Astrocyte (in vitro differentiated cells and primary cell): ENCODE data around the gene NRGN. TPM values are rescaled to one million over a fixed set of nuclear protein-coding genes. Genes with fewer than 3 reads are reported as not detected.

Experiments
- DNase-seq: peaks from one replicate; pipeline ENCODE4 v3.0.0-alpha.2; 2010; ENCODE audit warnings: low read depth
- FAIRE-seq: peaks from 2 replicates; lab custom pipeline; 2011; peaks lifted over from hg19 to GRCh38; lab: Jason Lieb, UNC
- H2AFZ ChIP-seq: 2 replicates; pipeline ENCODE4 v1.6.0; 2012; ENCODE audit warnings: low read depth, low read length, inconsistent platforms
- H3K27ac ChIP-seq: 2 replicates; pipeline ENCODE4 v1.5.1; 2011; ENCODE audit warnings: low read depth, low read length, inconsistent platforms
- H3K27me3 ChIP-seq: 2 replicates; pipeline ENCODE4 v1.6.0; 2011; ENCODE audit warnings: low read length, inconsistent platforms; ENCODE audit not compliant: insufficient read depth
- H3K36me3 ChIP-seq: 2 replicates; pipeline ENCODE4 v1.5.1; 2011; ENCODE audit warnings: low read length, inconsistent platforms; ENCODE audit not compliant: insufficient read depth
- H3K4me1 ChIP-seq: 2 replicates; pipeline ENCODE4 v1.5.1; 2011; ENCODE audit warnings: low read length, inconsistent platforms; ENCODE audit not compliant: insufficient read depth
- H3K4me2 ChIP-seq: 2 replicates; pipeline ENCODE4 v1.6.0; 2012; ENCODE audit warnings: low read length, inconsistent platforms
- H3K4me3 ChIP-seq: 2 replicates; pipeline ENCODE4 v1.5.1; 2011; ENCODE audit warnings: low read depth, mild to moderate bottlenecking, low read length, inconsistent platforms; ENCODE audit not compliant: insufficient read depth
- H3K79me2 ChIP-seq: 2 replicates; pipeline ENCODE4 v1.6.0; 2012; ENCODE audit warnings: mild to moderate bottlenecking, low read length, inconsistent platforms; ENCODE audit not compliant: insufficient read depth
- H3K9ac ChIP-seq: 2 replicates; pipeline ENCODE4 v1.6.0; 2012; ENCODE audit warnings: mild to moderate bottlenecking, low read length, inconsistent platforms
- H3K9me3 ChIP-seq: 2 replicates; pipeline ENCODE4 v1.5.1; 2012; ENCODE audit warnings: low read depth, mild to moderate bottlenecking, low read length, inconsistent platforms; ENCODE audit not compliant: insufficient read depth
- H4K20me1 ChIP-seq: 2 replicates; pipeline ENCODE4 v1.6.0; 2012; ENCODE audit warnings: low read length, inconsistent platforms; ENCODE audit not compliant: insufficient read depth
- H3K27ac Mint-ChIP-seq: one replicate; pipeline ENCODE4 v1.8.0; 2021; ENCODE audit warnings: mild to moderate bottlenecking, mixed read lengths; ENCODE audit not compliant: unreplicated experiment
- H3K27me3 Mint-ChIP-seq: one replicate; pipeline ENCODE4 v1.8.0; 2021; ENCODE audit warnings: low read depth, mixed read lengths; ENCODE audit not compliant: unreplicated experiment
- H3K36me3 Mint-ChIP-seq: one replicate; pipeline ENCODE4 v1.8.0; 2021; ENCODE audit warnings: low read depth, mixed read lengths; ENCODE audit not compliant: unreplicated experiment
- H3K4me1 Mint-ChIP-seq: one replicate; pipeline ENCODE4 v1.8.0; 2021; ENCODE audit warnings: low read depth, mixed read lengths; ENCODE audit not compliant: unreplicated experiment
- H3K4me3 Mint-ChIP-seq: one replicate; pipeline ENCODE4 v1.8.0; 2021; ENCODE audit warnings: mild to moderate bottlenecking, moderate library complexity, mixed read lengths; ENCODE audit not compliant: unreplicated experiment
- H3K9me3 Mint-ChIP-seq: one replicate; pipeline ENCODE4 v1.8.0; 2021; ENCODE audit warnings: mild to moderate bottlenecking, mixed read lengths; ENCODE audit not compliant: unreplicated experiment
- EZH2 ChIP-seq: IDR thresholded peaks from 2 replicates; pipeline ENCODE4 v1.6.1; 2012; ENCODE audit warnings: mild to moderate bottlenecking, low read length, inconsistent platforms; ENCODE audit not compliant: insufficient read depth
- total RNA-seq: library from RNA; stranded (reverse); gene quantifications from 2 replicates; pipeline ENCODE4 v1.2.1, GENCODE V29; 2021
- TF ChIP-seq, protein P1 (sequence below): IDR thresholded peaks from 2 replicates; pipeline ENCODE4 v1.5.1; 2011; ENCODE audit warnings: low read depth, mild to moderate bottlenecking, inconsistent platforms, low read length, moderate library complexity; ENCODE audit not compliant: insufficient read depth

NRGN gene
- total RNA-seq, 1 donor from 2014 or later = 1.7 TPM

DNA sequence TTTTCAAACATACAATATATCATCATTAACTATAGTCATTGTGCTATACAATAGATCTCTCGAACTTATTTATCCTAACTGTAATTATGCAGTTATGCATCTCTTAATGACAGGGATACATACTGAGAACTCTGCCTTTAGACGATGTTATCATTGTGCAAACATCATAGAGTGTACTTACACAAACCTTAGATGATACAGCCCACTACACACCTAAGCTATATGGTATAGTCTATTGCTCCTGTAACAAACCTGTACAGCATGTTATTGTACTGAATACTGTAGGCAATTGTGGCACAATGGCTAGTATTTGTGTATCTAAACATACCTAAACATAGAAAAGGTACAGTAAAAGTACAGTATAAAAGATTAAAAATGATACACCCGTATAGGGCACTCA, 27.4 kb upstream of the NRGN start:
- no peaks in the 10 kb centered on the region for H3K27me3 ChIP-seq
- H3K9ac ChIP-seq = no peak overlapping the region
- H3K27ac Mint-ChIP-seq = no peak overlapping the region

GRCh38 chr11:124716591-124716990, 23.2 kb upstream of the NRGN start:
- Histone ChIP-seq H3K9me3 (no peaks in the 10 kb centered on the region), H3K79me2 (no peaks in the 10 kb centered on the region), H3K4me2 (peak overlapping the region; percentile 44), H2AFZ (no peak overlapping the region), H3K4me3 (no peak overlapping the region), H4K20me1 (no peaks in the 10 kb centered on the region), H3K27me3 (peaks cover 20% of the 10 kb centered on the region), H3K27ac (no peak overlapping the region), H3K4me1 (peaks cover 16% of the 10 kb centered on the region), H3K36me3 (no peaks in the 10 kb centered on the region), H3K9ac (no peak overlapping the region)
- FAIRE-seq (no peak), DNase-seq (peak; percentile 44)
- peaks cover 2% of the 10 kb centered on the region for H3K36me3 Mint-ChIP-seq
- H3K4me3 Mint-ChIP-seq = no peak overlapping the region
- TF ChIP-seq, protein P1, sequence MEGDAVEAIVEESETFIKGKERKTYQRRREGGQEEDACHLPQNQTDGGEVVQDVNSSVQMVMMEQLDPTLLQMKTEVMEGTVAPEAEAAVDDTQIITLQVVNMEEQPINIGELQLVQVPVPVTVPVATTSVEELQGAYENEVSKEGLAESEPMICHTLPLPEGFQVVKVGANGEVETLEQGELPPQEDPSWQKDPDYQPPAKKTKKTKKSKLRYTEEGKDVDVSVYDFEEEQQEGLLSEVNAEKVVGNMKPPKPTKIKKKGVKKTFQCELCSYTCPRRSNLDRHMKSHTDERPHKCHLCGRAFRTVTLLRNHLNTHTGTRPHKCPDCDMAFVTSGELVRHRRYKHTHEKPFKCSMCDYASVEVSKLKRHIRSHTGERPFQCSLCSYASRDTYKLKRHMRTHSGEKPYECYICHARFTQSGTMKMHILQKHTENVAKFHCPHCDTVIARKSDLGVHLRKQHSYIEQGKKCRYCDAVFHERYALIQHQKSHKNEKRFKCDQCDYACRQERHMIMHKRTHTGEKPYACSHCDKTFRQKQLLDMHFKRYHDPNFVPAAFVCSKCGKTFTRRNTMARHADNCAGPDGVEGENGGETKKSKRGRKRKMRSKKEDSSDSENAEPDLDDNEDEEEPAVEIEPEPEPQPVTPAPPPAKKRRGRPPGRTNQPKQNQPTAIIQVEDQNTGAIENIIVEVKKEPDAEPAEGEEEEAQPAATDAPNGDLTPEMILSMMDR = no peak
- no peak for TF ChIP-seq EZH2
- H3K27ac Mint-ChIP-seq = peak overlapping the region; percentile 26
- peaks cover 3% of the 10 kb centered on the region for H3K9me3 Mint-ChIP-seq
- peaks cover 23% of the 10 kb centered on the region for H3K4me1 Mint-ChIP-seq
- peaks cover 44% of the 10 kb centered on the region for H3K27me3 Mint-ChIP-seq

More for the DNA sequence above, 27.4 kb upstream of the NRGN start:
- peaks cover 8% of the 10 kb centered on the region for H3K4me1 ChIP-seq
- H3K9me3 Mint-ChIP-seq = peaks cover 4% of the 10 kb centered on the region
- peaks cover 16% of the 10 kb centered on the region for H3K27me3 Mint-ChIP-seq
- H3K36me3 ChIP-seq = no peaks in the 10 kb centered on the region
- H2AFZ ChIP-seq = no peak overlapping the region
- no peak overlapping the region for H3K4me3 Mint-ChIP-seq
- H3K79me2 ChIP-seq = no peaks in the 10 kb centered on the region
- no peak overlapping the region for H3K4me3 ChIP-seq
- H3K4me2 ChIP-seq = no peak overlapping the region
- no peaks in the 10 kb centered on the region for H4K20me1 ChIP-seq
- FAIRE-seq (no peak), DNase-seq (no peak)
- H3K27ac ChIP-seq = no peak overlapping the region
- H3K4me1 Mint-ChIP-seq = peaks cover 7% of the 10 kb centered on the region
- no peaks in the 10 kb centered on the region for H3K36me3 Mint-ChIP-seq
- TF ChIP-seq, protein P1 = no peak
- TF ChIP-seq EZH2 = no peak
- no peaks in the 10 kb centered on the region for H3K9me3 ChIP-seq

- FAIRE-seq = no peak
- no peaks in the 10 kb centered on the region for H4K20me1 ChIP-seq
- no peak overlapping the region for H3K27ac Mint-ChIP-seq
- peaks cover 2% of the 10 kb centered on the region for H3K36me3 Mint-ChIP-seq
- H3K4me1 Mint-ChIP-seq = peaks cover 26% of the 10 kb centered on the region
- H3K4me1 ChIP-seq = peaks cover 16% of the 10 kb centered on the region
- H3K9me3 ChIP-seq = no peaks in the 10 kb centered on the region
- H3K4me3 Mint-ChIP-seq = peak overlapping the region; percentile 77
- TF ChIP-seq, protein P1 = no peak
- TF ChIP-seq EZH2 = no peak
- no peak for DNase-seq
- peaks cover 3% of the 10 kb centered on the region for H3K9me3 Mint-ChIP-seq
- H3K36me3 ChIP-seq = no peaks in the 10 kb centered on the region
- no peaks in the 10 kb centered on the region for H3K79me2 ChIP-seq
- H3K9ac ChIP-seq = peak overlapping the region; percentile 10
- peaks cover 49% of the 10 kb centered on the region for H3K27me3 Mint-ChIP-seq
- H3K27me3 ChIP-seq = peaks cover 20% of the 10 kb centered on the region
- peak overlapping the region; percentile 95 for H3K4me2 ChIP-seq
- H3K27ac ChIP-seq = no peak overlapping the region
- H2AFZ ChIP-seq = no peak overlapping the region
- peak overlapping the region; percentile 54 for H3K4me3 ChIP-seq
Measured at GRCh38 chr11:124717421-124717785, 22.3 kb upstream of the NRGN start.
